ENCODE measurements around the gene HRC.
A peak's percentile ranks its signal among the peaks of the same experiment; 100 is the strongest.
"Not testable (repeated sequence)": the region's sequence is repeated elsewhere in the genome, so short reads cannot be mapped to it uniquely, and the experiment has no call there.

The HRC gene

DNA sequence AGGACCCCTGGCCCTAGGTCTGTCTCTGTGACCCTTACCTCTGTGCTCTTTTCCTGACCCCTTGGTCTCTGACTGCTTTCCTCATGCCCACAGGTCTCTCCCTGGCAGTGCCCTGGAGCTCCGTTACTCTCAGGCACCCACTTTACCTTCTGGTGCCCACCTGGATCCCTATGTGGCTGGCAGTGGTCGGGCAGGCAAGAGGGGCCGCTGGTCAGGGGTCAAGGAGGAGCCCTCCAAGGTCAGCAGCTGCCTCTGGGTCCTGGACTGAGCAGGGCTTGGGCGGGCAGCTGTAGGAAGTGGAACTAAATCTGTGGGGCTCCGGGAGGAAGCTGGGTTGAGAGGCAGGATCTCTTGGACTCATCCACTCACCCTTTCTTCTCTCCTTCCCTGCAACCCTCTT, 19.5 kb downstream of the HRC start:
- no peak for DNase-seq (ENCODE audit: low read depth, low spot score)

DNA sequence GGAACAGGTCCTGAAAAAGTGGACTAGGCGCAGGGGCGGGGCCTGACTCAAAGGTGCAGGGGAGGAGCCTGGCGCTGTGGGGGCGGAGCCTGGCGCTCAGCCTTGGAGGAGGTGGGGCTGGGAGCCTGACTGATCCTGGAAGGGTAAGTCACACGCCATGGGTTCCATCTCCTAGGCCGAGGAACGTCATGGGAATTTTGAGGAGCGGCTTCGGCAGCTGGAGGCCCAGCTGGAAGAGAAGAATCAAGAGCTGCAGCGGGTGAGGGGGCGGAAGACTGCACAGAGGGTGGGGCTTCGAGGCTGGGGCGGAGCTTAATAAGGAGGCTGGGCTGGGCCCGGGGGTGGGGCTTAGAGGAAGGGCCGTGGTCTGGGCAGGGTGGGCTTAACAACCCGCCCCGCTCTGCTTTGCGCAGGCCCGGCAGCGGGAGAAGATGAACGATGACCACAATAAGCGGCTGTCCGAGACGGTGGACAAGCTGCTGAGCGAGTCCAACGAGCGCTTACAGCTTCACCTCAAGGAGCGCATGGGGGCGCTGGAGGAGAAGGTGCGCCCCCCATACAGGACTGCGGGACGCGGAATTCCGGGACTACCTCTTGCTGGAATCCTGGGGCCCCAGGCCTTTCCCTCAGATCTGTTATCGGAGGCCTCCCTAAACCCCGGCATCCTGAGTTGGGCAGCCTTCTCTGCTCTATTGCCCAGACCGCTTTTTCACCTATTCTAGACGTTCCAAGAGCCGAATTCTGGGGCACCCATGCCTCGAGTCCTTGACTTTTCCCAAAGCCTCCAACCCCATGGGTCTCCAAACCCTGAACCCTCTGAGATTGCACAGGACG, 21.4 kb downstream of the HRC start:
- peak; percentile 90 for DNase-seq (ENCODE audit: low read depth, low spot score)

DNA sequence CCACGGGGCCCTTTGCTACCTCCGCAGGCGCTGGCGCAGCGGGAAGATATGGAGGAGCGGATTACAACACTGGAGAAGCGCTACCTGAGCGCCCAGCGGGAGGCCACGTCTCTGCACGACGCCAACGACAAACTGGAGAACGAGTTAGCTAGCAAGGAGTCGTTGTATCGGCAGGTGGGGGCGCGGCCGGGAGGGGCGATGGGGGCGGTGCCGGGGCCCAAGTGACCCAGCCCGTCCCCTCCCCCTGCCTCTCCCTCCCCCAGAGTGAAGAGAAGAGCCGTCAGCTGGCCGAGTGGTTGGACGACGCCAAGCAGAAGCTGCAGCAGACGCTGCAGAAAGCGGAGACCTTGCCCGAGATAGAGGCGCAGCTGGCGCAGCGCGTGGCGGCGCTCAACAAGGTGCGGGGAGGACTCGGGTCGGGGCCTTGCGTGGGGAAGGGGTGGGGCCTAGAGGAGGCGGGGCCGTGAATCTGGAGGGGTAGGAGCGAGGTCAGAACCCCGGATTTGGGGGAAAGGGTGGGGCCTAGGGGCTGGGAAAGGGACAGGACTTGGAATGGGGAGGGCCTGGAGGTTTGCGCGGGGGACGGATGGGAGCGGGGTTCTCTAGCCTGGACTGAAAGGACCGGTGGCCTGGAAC, 22.1 kb downstream of the HRC start:
- DNase-seq (ENCODE audit: low read depth, low spot score) = peak; percentile 55

DNA sequence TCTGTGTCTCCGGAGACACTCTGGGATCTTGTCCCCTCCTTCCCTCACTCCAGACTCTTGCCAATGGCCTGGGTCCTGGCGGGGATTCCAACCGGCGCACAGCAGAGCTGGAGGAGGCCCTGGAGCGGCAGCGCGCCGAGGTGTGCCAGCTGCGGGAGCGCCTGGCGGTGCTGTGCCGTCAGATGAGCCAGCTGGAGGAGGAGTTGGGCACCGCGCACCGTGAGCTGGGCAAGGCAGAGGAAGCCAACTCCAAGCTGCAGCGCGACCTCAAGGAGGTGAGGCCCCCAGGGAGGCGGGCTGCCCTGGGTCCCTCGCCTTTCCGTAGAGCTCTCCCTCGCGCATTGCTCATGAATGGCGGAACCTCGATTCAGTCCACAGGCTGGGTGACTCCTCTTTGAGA, 24.9 kb downstream of the HRC start:
- DNase-seq (ENCODE audit: low read depth, low spot score) = no peak

DNA sequence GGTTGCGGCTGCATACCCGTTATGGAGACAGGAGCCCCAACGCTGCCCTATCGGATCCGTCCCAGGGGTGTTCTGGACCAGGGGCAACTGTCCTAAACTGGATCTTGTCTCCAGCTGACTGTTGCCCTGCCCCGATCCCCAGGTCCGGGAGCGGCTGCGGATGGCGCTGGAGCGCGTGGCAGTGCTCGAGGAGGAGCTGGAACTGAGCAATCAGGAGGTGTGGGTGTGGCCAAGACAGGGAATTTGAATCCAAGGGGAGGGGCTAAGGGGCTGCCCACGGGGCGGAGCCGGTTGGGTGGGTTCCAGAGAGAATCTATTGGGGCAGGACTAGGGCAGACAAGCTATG, 26.0 kb downstream of the HRC start:
- peak; percentile 81 for DNase-seq (ENCODE audit: low read depth, low spot score)

DNA sequence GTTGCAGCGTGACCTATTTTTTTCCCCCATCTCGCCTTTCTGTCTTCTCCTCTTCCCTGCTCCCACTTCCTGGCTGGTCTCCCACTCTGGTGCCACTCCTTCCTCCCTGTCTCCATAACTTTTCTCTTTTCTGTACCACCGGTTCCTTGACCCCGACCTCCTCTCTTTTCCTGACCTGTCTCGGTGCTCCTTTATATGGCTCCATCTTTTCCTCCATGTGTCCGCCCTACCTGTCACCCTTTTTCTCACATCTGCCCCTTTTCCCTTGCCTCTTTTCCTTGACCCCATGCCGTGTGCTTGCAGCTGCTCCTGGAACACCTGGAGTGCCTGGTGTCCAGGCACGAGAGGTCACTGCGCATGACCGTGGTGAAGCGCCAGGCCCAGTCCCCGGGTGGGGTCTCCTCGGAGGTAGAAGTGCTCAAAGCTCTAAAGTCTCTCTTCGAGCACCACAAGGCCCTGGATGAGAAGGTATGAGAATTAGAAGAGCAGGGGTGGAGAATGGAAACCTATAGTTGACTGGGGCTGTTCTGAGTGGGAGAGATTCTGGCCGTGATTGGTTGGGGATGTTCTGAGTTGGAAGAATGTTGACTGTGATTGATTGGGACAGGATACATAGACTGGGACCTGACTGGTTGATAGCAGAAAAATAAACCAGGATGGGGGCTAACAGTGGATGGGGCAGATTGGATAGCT, 26.5 kb downstream of the HRC start:
- no peak for DNase-seq (ENCODE audit: low read depth, low spot score)

DNA sequence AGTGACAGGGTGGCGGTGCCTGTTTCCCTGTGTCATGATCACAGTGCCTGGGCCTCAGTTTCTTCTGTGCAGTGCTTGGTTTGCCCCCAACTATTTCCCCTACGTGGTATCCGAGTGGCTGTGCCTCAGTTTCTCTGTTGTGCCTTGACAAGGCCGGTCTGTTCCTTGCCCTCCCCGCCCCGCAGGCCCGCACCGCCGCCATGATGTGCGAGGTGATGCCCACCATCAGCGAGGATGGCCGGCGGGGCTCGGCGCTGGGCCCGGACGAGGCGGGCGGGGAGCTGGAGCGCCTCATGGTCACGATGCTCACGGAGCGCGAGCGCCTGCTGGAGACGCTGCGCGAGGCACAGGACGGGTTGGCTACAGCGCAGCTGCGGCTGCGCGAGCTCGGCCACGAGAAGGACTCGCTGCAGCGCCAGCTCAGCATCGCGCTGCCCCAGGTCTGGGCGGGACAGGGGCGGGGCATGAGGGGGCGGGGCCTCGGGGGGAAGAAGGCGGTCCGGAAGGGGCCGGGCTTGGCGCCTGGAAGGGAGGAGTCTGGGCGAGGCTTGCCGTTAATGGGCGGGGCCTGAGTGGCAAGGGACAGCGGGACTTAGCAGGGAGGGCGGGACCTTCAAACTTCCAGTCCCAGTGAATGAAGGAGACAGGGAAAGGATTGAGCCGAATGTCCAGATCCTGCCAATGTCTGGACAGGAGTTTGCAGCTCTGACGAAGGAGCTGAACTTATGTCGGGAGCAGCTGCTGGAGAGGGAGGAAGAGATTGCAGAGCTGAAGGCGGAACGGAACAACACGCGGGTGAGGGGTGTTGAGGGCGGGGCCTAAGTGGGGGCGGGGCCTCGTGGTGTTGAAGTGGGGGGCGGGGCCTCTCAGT, 27.3 kb downstream of the HRC start:
- DNase-seq (ENCODE audit: low read depth, low spot score) = peak; percentile 94

DNA sequence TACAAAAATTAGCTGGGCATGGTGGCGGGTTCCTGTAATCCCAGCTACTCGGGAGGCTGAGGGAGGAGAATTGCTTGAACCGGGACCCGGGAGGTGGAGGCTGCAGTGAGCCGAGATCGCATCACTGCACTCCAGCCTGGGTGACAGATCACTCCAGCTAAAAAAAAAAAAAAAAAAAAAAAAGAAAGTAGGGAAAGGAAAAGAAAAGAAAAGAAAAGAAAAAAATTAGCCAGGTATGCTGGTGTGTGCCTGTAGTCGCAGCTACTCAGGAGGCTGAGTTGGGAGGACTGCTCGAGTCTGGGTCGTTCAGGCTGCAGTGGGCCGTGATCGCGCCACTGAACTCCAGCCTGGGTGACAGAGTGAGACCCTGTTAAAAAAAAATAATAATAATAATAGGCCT, 28.0 kb downstream of the HRC start:
- not testable (repeated sequence) for DNase-seq (ENCODE audit: low read depth, low spot score)

DNA sequence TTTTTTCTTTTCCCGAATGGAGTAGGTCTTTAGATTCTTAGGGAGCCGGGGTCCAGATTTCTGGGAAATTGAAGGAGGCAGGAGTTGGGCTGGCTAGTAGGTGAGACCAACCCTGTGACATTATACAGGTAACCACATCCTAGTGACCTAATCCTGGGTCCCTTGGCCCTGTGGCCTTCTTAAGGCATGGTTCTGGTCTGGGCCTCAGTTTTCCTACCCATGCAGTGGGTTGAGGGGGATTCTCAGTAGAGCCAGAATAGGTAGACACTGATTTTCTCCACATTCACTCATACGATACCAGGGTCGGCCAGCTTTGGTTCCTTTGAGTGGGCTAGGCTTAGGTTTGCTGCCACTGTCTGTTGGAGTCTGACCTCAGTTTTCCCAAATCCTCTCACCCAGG, 28.6 kb downstream of the HRC start:
- DNase-seq (ENCODE audit: low read depth, low spot score) = no peak

DNA sequence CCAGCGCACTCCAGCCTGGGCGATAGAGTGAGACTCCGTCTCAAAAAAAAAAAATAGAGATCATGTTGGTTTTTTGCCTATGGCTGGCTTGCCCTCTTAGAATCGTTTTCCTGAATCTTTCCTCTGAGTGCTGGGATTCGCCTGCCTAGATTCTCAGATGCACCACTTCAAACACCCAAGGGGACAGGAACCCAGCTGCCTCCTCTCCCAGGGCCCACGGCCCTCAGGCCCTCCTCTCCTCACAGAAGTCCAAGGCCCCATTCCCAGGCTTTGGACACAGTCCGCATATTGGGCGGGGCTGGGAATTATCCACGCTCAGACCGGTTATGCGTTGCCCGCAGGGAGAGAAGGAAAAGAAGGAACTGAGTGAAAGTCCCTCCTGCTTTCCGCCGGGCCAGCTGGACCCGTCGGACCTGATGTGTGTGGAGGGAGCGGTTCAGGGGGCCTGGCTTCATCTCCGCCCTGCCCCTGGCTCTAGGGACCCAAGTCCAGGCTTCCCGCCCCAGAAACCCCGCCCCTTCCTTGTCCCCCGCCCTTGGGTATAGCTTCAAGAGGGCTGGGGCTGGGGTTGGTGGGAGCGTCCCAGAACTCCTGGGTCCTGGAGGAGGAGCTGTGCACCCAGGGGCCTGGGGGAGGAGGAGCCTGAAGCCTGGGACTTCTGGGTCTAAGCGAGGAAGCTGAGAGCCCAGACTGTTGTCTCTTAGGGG, 30.0 kb downstream of the HRC start:
- peak; percentile 82 for DNase-seq (ENCODE audit: low read depth, low spot score)

DNA sequence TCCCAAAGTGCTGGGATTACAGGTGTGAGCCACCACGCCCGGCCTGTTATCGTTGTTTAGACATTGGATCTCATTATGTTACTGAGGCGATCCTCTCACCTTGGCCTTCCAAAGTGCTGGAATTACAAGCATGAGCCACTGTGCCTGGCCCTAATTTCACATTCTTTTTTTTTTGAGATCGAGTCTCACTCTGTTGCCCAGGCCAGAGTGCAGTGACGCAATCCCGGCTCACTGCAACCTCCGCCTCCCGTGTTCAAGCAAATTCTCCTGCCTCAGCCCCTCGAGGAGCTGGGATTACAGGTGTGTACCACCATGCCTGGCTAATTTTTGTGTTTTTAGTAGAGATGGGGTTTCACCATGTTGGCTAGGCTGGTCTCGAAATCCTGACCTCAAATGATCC, 31.9 kb downstream of the HRC start:
- not testable (repeated sequence) for DNase-seq (ENCODE audit: low read depth, low spot score)

DNA sequence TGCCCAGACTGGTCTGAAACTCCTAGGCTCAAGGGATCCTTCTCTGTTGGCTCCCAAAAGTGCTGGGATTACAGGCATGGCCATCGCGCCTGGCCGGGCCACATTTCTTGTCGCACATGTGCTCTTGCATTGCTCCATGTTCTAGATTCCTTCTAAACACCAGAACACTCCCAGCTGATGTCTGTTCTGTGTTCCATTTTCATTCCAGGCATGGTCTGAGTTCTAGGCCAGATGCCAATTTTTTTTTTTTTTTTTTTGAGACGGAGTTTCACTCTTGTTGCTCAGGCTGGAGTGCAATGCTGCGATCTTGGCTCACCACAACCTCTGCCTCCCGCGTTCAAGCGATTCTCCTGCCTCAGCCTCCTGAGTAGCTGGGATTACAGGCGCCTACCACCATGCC, 33.4 kb downstream of the HRC start:
- DNase-seq (ENCODE audit: low read depth, low spot score) = not testable (repeated sequence)

DNA sequence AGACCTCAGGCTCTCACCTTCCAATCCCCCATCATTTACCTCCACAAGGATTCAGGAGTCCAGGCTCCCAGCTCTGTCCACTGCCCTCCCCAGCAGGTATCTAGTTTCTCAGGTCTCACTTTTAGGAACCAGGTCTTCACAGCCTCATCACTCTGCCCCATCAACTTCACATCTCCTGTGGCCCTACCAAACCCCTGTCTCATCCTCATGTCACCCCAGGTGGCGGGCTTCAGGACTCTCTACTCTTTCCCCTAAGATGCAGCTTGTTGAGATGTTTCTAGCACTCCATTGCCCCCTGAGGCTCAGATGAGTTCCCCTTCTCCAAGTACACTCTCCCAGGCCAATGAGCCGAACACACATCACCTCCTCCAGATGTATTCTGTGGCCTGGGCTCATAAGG, 34.3 kb downstream of the HRC start:
- no peak for DNase-seq (ENCODE audit: low read depth, low spot score)

DNA sequence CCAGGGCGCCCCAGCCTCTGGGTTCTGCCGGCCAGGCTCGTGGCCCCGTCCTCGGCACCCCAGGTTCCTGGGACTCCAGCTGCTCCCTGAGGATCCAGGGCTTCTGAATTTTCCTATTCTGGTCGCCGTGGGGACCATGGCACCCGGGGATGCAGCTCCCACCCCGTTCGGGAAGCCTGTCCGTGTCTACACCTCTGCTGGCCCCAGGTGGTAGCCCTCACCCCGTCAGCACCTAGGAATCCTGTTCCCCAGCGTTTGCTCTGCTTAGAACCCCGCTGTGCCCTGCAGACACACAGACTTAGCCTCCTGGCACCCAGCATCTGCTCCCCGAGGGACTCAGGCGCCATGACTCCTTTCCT, 34.9 kb downstream of the HRC start:
- no peak for DNase-seq (ENCODE audit: low read depth, low spot score)

DNA sequence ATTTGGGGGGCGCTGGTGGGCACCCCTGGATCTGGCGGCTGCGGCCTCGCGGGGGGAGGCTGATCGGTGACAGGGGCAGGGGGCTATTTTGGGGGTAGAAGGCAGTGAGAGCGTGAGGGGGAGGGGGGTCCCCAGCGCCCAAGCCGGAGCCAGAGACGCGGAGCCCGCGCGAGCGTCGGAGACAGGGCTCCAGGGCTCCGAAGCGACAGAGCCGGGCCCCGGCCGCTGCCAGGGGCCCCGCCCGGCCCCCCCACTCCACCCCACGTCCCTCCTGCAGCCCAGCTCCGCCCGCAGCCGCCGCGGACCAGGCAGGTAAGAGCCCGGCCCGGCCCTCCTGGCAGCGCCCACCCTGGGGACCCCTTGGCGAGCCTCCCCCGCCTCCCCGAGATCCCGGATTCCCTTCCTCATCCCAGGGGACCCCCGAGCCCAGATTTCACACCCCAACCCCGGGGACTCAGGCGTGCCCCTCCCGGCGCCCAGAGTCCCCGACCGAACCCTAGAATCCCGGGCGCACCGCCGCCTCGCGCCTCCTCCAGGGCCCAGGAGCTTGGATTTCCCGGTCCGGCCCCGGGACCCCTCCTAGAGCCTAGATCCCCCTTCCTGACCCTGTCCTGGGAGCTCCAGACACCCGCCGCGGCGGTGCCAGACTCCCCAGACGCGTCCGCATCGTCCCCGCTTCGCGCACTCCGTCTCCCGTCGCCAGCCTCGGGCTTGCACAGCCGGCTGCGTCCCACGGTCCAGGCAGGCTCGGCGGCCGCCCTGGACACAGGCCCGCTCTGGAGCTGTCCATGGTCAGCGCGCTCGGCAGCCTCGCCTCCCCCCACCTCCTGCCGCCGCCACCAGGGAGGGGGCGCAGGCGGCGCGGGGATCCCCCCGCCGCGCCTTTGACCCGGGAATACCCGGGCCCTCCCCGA, 35.5 kb downstream of the HRC start, which contains the start of gene PPFIA3:
Gene PPFIA3 (plus strand): TSS at position 134 of the 914 bp plus-strand sequence. CDS start 8,330 bp downstream, outside the sequence.
- DNase-seq (ENCODE audit: low read depth, low spot score) = peak; percentile 68

DNA sequence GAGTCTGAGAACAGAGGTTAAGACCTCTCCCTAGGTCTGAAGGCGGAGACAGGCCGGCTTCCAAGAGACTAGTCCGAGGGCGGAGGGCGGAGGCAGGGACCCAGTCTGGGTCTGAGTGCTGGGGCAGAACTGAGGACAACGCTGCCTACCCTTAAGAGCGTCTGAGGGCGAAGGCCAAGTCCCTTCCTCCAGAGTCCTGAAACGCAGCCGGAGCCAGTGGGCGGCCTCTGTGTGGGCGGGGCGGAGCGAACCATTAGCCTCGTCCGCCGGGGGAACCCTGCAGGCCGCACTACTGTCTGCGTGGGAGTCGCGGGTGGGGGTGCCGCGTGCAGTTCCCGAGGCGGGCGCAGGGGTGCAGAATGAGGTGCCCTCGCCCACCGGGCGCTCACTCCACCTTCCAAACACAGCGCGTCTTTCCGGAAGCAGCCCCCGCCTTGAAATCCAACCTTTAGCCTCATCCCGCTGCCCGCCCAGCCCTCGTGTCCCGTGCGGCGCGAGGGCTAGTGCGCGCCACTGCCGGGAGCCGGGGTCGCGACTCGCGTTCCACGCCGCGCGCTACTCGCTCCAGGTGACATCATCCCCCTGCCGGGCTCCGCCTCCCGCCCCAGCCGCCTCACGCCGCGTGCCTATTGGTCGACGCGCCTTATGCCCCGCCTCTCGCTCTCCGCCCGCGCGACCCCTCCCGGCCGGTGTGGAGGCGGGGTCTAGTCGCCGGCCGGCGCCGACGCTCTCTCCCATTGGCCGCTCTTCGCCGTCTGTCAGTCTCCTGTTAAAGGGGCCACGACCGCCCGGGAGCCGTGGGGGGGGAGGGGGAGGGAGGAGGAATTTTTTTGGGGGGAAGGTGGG, 36.4 kb downstream of the HRC start, which contains the start of gene C19orf73:
Gene C19orf73 (minus strand): TSS at position 579 of the 846 bp plus-strand sequence. CDS start 121 bp downstream, at position 458.
- peak; percentile 95 for DNase-seq (ENCODE audit: low read depth, low spot score)

DNA sequence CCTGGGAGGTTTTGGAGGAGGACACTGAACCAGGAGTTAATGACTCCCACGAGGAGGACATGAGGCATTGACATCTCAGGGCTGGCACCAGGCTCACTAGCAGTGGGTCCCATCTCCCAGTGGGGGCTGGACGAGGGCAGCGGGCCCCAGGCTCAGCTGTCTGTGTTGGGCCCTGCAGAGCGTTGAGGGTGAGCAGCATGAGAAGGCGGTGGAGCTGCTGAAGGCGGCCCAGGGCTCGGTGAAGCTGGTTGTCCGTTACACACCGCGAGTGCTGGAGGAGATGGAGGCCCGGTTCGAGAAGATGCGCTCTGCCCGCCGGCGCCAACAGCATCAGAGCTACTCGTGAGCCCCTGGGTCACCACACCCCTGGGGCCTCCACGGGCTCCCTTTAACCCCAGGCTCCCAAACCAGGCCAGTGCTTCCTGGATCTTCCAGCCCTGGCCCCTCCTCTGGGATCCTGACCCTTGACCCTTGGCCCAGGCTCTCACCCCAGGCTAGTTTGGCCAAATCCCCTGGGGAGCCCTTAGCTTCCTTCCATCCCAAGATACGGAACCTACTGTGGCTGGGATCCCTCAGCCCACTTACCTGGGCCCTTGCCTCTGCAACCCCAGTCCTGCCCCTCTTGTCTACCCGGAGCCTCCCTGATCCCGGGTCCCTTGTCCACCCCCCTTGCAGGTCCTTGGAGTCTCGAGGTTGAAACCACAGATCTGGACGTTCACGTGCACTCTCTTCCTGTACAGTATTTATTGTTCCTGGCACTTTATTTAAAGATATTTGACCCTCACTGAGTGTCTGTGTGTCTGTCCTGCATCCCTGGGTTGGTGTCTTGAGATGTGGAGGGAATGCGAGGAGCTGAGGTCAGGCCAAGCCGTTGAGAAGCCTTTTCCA, 37.3 kb downstream of the HRC start:
- DNase-seq (ENCODE audit: low read depth, low spot score) = peak; percentile 20

DNA sequence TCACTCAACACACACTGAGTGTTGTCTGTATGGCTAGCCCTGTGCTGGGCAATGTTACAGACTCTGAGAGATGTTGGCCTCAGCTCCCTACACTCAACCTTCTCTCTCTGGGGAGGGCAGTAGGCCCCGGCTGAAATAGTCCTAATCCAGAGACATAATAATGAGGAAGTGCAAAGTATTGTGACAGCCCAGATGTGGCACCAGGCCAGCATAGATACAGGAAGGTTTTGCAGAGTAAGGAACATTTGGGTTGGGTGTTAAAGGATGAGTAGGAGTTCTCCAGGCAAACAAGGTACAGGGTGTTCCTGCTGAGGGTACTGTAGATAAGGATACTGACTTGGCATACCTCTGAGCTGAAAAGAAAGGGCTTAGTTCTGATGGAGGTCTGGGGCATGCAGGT, 38.7 kb downstream of the HRC start:
- DNase-seq (ENCODE audit: low read depth, low spot score) = no peak
